Frontal cortex (tissue), 4 donors: Measurements from ENCODE around the gene INPP5A. TPM values are rescaled to one million over a fixed set of nuclear protein-coding genes. Genes with fewer than 3 reads are reported as not detected.
"Not testable (repeated sequence)": the region's sequence is repeated elsewhere in the genome, so short reads cannot be mapped to it uniquely, and the experiment has no call there.

Experiments
- DNase-seq, 2 donors: peaks; one replicate each; pipeline ENCODE4 v3.0.0; 2012; ENCODE audit warnings: low spot score in 2 of 2
- FAIRE-seq: peaks from 2 replicates; lab custom pipeline; 2012; peaks lifted over from hg19 to GRCh38; lab: Jason Lieb, UNC
- total RNA-seq: library from RNA; depleted of rRNA; stranded (reverse); fragments of >200 nt; gene quantifications from one replicate; pipeline ENCODE4 v1.2.3, GENCODE V29; 2014
- donor health status: control.
- donor health status: control.
- donor health status: control.

INPP5A gene
- total RNA-seq, 1 donor from 2014 or later, result 38.7 TPM

DNA sequence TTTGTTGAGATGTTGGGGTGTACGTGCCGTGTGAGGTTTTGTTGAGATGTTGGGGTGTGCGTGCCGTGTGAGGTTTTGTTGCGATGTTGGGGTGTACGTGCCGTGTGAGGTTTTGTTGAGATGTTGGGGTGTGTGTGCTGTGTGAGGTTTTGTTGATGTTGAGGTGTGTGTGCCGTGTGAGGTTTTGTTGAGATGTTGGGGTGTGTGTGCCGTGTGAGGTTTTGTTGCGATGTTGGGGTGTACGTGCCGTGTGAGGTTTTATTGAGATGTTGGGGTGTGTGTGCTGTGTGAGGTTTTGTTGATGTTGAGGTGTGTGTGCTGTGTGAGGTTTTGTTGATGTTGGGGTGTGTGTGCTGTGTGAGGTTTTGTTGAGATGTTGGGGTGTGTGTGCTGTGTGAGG is 35.4 kb downstream of the INPP5A start:
- FAIRE-seq, result not testable (repeated sequence)

DNA sequence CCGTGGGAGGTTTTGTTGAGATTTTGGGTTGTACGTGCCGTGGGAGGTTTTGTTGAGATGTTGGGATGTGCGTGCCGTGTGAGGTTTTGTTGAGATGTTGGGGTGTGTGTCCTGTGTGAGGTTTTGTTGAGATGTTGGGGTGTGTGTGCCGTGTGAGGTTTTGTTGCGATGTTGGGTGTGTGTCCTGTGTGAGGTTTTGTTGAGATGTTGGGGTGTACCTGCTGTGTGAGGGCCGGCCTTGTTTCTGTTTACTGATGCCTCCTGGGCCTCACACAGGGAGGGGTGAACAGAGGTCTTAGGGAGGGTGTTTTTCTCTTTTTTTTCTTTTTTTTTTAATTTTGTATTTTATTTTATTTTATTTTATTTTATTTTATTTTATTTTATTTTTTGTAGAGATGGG is 36.7 kb downstream of the INPP5A start:
- FAIRE-seq (peak; percentile 10), DNase-seq (no peak)

More for the DNA sequence above, 35.4 kb downstream of the INPP5A start:
- DNase-seq, result not testable (repeated sequence)

DNA sequence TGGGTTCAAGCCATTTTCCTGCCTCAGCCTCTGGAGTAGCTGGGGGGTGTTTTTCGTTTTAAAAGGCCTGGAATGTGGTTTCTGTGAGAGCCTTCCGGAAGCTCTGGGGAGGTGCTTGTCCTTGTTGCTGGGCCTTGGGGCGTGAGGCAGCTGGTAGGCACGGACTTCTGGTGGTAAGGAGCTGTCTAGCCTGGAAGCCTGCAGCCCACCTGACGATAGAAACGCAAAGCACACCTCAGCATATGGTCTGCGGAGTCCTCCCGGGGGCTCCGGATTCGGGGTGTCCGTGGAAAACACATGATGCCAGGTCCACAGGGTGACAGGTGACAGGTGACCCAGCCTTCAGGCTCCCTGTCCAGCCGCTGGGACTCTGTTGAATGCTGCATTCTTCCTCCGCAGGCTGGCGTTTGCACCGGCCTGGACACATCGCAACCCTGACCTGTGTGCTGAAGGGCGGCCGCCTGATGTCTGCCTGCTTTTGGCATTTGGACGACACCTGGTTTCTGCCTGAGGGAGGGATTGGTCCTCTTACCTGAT is 37.3 kb downstream of the INPP5A start:
- DNase-seq (no peak), FAIRE-seq (no peak)

DNA sequence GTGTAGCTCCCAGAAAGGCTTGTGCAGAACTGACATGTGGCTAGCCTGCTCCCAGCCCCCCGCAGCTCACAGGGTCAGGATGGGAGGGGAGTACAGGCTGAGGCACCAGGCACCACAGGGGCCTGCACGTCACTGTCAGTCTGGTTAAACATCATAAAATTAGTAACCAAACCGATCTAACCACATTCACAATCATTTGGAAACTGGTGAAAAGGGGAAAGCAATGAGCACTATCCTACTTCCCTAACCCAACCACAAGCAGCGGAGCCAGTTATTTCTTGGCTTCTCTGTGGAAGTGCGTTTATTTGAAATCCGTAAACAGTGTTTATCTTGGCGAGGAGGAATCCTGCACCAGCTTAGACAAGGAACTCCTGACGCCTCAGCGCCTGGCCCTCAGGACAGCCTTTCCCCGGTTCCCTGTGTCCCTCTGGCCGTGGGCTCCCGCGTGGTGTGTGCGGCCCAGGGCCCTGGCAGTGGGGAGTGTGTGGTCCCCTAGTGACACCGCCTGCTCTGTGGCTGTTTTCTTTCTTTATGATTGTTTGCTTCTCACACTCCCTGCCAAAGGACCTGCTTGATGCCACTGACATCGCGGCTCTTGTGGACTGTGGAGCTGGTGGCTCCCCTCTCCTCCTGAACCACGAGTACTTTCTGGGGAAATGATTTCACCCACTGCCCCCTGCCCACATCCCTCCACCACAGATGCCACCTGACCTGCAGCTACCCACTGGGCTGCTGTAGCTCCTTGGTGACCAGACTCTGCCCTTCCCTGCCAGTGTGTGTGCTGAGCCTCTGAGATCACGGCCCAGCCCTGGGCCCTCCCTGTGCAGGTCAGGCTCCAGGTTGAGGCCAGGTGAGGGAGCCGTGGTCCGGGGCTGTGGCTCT is 38.0 kb downstream of the INPP5A start:
- DNase-seq (no peak), FAIRE-seq (no peak)

DNA sequence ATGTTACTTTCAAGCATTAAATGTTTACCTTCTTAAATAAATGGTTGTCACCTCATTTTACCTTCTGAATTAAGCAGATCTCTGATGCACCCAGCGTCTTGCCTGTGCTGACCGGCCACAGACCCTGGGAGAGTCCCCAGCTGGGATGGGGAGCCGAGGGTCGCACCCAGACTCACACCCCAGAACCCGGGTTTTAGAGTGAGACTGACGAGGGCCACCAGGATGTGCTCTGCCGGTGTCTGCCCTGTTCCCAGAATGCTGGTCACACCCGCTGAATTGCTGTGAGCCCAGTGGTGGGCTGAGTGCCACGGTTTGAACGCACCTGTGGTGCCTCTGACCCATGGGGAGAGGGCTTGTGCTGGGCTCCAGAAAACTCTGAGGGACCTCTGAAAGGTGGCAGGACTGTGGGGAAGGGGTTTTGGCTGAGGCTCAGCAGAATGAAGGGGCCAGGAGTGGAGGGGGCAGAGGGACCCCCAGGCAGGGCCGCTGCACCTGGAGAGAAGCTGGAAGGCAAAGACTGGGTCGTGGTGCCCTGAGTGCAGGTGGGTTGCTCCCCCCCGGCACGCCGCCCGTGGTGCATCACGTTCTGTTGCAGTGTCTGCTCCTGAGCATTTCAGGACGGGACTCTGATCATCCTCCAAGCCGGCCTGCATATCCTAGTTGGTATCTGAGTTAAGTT is 39.2 kb downstream of the INPP5A start:
- DNase-seq (no peak), FAIRE-seq (no peak)

DNA sequence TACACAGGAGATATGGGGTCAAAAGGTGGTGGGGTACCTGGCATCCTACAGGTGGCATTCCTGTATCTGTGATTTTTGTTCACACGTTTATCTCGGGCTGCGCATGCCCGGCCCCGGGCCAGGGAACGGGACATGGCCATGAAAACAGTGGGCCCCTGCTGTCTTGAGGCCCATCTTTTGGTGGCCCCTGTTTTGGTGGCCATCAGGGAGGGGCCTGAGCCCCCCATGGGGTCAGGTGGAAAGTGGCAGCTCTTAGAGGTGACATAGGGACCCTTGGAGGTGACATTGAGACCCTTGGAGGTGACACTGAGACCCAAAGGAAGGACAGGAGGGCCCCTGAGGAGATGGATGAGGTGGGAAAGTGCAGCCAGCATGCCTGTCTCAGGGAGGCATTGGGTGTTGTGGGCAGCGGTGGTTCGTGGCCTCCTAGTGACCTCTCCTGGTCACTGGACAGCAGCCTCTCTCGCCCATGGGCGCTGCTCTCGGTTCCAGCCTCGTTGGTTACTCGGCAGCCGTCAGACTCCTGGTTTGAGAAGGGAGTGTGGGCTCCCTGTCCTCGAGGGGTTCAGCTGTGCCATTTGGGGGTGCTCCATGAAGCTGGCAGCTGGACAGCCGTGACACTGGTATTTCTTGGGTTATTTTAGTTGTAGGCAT is 39.9 kb downstream of the INPP5A start:
- FAIRE-seq, result no peak
- peak in 1 of 2 donors; percentile 53 for DNase-seq

DNA sequence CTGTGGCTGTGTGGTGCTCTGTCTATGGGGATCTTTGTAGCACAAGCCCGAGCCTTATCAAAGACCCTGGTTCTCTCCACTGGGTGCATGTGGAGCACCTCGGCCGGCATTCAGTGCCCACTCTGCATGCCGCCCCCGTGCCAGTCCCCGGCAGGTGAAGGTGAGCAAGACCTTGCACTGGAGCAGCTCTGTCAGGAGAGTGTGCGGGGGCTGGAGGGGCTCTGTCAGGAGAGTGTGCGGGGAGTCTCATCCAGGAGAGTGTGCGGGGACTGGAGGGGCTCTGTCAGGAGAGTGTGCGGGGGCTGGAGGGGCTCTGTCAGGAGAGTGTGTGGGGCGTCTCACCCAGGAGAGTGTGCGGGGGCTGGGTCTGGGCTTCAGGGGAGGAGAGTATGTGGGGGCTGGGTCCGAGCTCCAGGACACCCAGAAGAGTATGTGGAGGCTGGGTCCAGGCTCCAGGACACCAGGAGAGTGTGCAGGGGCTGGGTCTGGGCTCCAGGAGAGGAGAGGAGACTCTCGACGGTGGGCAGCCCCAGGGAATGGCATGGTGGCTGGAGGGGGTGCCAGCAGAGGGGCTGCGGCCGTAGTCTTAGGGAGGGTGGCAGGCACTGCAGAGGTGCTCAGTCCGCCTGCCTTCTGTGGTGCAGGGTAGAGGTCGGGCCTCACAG is 40.8 kb downstream of the INPP5A start:
- DNase-seq (no peak), FAIRE-seq (no peak)

DNA sequence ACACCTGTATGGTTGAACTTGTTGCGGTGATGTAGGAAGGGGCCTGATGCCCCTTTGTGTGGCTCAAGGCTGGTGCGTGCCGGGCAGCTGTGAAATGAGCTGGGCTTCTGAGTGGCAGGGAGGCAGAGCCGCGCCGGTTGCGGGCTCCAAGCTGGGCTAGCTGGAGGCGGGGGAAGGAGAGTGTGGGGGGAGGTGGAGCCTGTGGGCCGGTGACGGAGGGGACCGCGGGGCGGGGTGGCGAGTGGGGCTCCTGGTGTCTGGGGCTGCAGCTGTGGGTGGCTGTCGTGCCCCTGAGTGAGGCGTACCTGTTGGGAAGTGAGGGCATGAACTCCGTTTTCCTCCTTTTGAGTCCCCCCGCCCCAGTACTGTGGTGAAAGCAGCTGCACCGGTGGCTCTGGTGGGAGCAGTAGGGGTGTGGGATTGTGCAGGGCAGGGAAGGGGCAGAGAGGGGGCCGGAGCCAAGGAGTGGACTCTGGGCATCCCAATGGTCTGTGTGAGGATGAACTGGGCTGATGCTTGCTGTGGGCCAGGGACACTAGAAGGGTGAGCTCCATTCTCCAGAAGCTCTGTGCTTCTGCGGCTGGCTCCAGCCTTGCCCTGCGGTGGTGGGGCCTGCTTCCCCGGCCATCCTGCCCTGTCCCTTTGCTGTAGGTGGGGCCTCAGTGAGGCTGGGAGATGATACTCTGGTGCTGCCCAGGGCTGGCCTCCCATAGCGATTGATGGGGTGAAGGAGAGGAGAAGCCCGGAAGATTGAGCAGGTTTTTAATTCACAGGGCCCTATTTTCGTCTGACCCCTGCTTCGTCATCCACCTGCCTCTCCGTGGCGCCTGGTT is 41.7 kb downstream of the INPP5A start:
- FAIRE-seq (no peak), DNase-seq (no peak)

DNA sequence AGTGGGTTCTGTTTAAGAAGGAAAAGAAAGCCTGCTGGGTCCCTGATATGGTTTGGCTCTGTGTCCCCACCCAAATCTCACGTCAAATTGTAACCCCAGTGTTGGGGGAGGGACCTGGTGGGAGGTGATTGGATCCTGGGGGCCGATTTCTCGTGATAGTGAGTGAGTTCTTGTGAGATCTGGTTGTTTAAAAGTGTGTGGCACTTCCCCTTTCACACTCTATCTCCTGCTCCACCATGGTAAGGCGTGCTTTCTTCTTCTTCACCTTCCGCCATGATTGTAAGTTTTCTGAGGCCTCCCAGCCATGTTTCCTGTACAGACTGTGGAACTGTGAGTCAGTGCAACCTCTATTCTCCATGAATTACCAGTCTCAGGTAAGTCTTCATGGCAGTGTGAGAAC is 42.6 kb downstream of the INPP5A start:
- no peak for DNase-seq
- no peak for FAIRE-seq

DNA sequence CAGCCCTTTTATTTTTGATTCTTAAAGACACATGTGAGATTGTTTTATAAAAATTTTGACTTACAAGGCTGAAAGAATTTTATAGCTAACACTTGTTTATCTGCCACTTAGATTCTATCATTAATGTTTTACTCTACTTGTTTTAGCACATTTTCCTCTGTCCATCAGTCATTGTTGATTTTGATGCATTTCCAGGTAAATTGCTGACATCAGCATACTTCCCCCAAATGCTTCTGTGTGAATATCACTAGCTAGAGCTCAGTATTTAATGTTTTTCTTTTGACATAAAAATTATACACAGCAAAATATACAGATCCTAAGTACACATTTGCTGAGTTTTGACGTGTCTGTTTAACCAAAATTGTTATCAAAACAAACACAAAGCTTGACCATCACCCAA is 43.0 kb downstream of the INPP5A start:
- no peak for DNase-seq

DNA sequence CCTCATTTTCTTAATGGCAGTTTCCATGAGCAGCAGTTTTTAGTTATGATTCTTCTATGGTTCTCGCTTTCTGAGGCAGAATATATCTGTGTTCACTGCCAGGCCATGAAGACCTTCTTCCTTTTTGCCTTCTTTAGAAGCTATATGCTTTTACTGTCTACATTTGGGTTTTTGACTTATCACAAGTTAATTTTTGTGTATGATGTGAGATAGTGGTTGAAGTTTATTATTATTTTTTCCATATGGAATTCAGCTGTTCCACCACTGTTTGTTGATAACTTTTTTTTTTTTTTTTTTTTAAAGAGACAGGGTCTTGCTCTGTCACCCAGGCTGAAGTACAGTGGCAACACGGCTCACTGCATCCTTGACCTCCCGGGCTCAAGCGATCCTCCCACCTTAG is 44.5 kb downstream of the INPP5A start:
- FAIRE-seq (no peak), DNase-seq (no peak)

More for the DNA sequence above, 43.0 kb downstream of the INPP5A start:
- FAIRE-seq, result no peak

DNA sequence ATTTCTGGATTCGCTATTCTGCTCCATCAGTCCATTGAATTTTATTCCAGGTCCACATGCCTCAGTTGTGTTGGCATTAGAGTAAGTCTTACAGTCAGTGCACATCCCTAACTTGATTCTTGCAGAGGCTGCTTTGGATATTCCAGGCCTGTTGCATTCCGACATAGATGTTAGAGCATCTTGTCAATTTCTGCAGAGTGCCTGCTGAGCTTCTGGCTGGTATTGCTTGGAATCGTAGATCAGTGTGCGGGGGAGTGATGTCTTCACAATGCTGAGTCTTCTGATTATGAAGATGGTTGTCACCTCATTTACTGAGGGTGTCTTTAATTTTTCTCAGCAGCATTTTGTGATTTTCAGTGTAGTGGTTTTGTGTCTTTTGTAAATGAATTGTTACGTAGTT is 45.2 kb downstream of the INPP5A start:
- DNase-seq (no peak), FAIRE-seq (no peak)

DNA sequence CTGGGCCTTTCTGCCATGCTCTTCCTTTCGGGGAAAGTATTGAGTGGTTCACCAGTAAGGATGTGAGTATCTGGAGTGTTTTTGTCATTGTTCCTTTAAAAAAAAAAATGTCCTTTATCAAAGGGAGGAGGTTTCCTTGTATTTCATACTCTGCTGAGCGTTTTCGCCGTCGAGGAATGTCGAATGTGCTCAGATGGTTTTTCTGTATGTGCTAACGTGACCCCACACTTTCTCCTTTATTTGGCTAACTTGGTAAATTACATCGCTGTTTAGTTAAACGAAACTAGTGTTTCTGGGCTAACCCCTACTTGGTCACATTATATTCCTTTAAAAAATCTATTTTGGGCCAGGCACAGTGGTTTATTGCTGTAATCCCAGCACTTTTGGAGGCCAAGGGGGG is 45.9 kb downstream of the INPP5A start:
- FAIRE-seq (no peak), DNase-seq (no peak)

DNA sequence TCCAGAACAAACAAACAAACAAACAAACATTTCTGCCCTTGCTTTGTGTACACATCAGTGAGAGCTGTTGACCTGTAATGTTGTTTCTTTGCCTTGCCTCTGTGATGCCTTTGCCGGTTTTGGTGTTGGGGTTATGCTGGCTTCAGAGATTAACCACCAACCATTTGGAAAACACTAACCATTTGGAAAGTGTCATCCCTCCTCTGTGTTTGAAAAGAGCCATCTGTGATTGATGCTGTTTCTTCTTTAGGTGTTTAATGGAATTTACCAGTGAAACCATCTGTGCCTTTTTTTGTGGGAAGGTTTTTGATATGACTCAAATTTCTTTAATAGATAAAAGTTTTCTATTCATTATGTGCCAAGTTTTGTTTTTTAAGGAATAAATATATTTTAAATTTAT is 46.5 kb downstream of the INPP5A start:
- no peak for DNase-seq

DNA sequence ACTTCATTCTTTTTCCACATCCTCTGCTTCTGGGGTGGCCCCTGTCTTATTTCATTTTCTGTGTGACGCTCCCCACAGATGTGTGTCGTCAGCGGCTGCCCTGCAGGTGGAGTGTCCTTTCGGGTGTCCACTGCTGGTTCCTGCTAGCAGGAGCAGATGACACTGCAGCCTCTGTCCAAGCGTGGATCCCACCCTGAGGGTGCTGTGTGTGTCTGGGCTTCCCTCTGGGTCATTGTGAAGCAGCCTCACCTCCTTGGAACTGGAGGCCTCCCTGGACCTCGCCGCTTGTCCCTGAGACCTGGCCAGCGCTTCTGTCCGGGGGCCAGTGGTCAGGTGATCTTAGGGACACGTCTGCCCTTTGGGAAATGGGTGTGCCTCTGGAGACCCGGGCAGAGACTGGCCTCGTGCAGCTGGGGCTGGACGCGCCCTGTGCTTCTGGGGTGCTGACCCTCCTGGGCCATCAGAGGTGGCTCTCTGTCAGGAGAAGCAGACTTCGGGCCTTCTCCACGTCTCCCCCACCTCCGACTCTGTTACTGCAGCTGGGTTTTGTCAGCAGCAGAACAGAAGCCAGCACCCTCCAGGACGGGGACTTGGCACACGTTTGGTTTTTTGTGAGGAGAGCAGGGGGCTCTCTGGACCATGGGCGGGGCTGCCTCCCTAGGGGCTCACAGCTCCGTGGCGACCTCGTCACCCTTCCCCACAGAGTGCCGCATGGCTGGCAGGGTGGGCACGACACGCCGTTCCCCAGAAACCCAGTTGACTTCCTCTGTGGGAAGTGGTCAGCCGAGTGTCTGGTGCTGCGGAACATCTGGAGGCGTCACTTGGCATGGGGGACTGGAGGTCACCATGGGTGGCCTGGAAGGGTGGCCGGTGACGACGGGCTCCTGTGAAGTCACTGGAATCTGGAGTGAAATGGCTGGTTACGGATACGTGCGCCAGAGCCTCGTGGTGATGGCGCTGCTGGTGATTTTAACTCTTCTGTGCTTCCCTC is 48.4 kb downstream of the INPP5A start:
- FAIRE-seq (no peak), DNase-seq (no peak)

More for the DNA sequence above, 46.5 kb downstream of the INPP5A start:
- FAIRE-seq, result no peak

DNA sequence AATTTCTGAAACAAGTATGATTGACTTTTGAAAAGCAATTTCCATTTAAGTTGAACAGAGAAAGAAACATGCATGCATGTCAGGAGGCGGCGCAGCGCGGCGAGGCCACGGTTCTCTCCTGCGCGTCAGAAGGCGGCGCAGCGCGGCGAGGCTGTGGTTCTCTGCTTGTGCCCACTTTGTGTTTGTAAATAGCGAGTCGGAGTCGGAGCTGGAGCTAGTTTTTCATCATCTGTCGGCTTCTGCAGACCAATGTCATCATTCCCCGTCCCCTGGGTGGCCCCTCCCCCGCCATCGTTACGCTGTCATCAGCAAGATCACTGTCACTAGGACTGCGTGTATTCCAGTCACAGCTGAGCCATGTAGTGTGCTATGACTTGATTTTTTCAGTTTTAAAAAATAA is 49.2 kb downstream of the INPP5A start:
- FAIRE-seq, result no peak

DNA sequence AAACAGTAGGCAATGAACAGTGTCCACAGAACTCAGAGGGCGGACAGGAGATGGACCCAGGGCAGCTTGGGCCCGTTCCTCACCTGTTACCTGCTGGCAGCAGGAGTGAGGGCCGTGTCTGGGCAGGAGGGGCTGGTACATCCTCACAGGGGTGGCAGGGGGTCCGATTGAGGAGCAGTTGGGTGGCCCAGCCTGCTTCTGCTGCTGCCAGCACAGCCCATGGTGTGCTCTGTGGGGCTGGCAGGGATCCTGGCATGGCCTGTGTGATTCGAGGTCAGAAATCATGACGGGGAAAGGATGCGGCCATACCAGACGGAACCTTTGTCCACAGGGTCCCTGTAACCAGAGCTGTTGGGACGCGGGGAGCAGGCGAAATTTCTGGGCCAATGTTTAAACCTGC is 49.6 kb downstream of the INPP5A start:
- no peak for FAIRE-seq
- DNase-seq, result no peak

More for the DNA sequence above, 49.2 kb downstream of the INPP5A start:
- no peak for DNase-seq
